Testis (tissue), 3 donors: ENCODE measurements around the gene RTN4RL1. TPM values are rescaled to one million over a fixed set of nuclear protein-coding genes. Genes with fewer than 3 reads are reported as not detected.

ENCODE experiments used
- DNase-seq: peaks from one replicate; pipeline ENCODE4 v3.0.0-alpha.2; 2019
- H3K27ac ChIP-seq, 2 donors: fragments of 200-600 bp; sonication (generic); one replicate each; pipeline ENCODE4 v1.5.1; 2019
- H3K27me3 ChIP-seq: fragments of 200-600 bp; sonication (generic); one replicate; pipeline ENCODE4 v1.5.1; 2019
- H3K36me3 ChIP-seq: fragments of 200-600 bp; sonication (generic); one replicate; pipeline ENCODE4 v1.5.1; 2017; ENCODE audit warnings: low read depth; ENCODE audit errors: missing control alignments
- H3K4me1 ChIP-seq: fragments of 200-600 bp; sonication (generic); one replicate; pipeline ENCODE4 v1.5.1; 2019
- H3K4me3 ChIP-seq, 2 donors: fragments of 200-600 bp; sonication (generic); one replicate each; pipeline ENCODE4 v1.5.1; 2017 to 2019
- H3K9me3 ChIP-seq: fragments of 200-600 bp; sonication (generic); one replicate; pipeline ENCODE4 v1.5.1; 2017
- CTCF ChIP-seq, 3 experiments: fragments of 450-650 bp in 2 of 3; fragments of 200-600 bp in 1 of 3; sonication (generic) in 1 of 3; IDR thresholded peaks; one replicate each; pipeline ENCODE4 v1.5.1; 2016 to 2019; ENCODE audit warnings: antibody characterized with exemption in 3 of 3, mild to moderate bottlenecking in 2 of 3, moderate library complexity in 1 of 3
- POLR2A ChIP-seq: fragments of 450-650 bp; IDR thresholded peaks from one replicate; pipeline ENCODE4 v1.6.1; 2017; ENCODE audit warnings: antibody characterized with exemption, mild to moderate bottlenecking, moderate library complexity
- WGBS, 2 donors: methylation state at CpG; one replicate each; pipeline ENCODE4 v1.1.5; 2018; 5-methylcytosine and 5-hydroxymethylcytosine counted together
- intact Hi-C: fragments of 100-400 bp; cut with DNase I; formaldehyde crosslinking; loops from one replicate; pipeline ENCODE4 v1.15.1; 2023; ENCODE audit warnings: low total_unique reads
- polyA plus RNA-seq: library from polyadenylated mRNA; stranded (reverse); fragments of 350-450 nt; fragmentation: Illumina TruSeq; extraction: RNeasy Lipid Tissue Mini Kit (QIAGEN cat#74804); gene quantifications from one replicate; pipeline ENCODE4 v1.2.3, GENCODE V29; 2014; ENCODE audit warnings: low read depth, low replicate concordance; ENCODE audit not compliant: insufficient read depth
- total RNA-seq, 2 donors: library from RNA; depleted of rRNA; stranded (reverse); fragments of >200 nt; gene quantifications; one replicate each; pipeline ENCODE4 v1.2.3, GENCODE V29; 2016

The RTN4RL1 gene
- total and polyA plus RNA-seq, 3 donors from 2014 or later, result 1.7 to 1.8 (median 1.8) TPM

GRCh38 chr17:1939981-1940809 is 84.9 kb downstream of the RTN4RL1 start:
- intact Hi-C loops, result no loop called here
- no peak for TF ChIP-seq POLR2A
- Histone ChIP-seq H3K4me3 (no peak overlapping the region), H3K4me1 (no peaks in the 10 kb centered on the region), H3K27me3 (no peaks in the 10 kb centered on the region), H3K9me3 (no peaks in the 10 kb centered on the region), H3K27ac (no peak overlapping the region), H3K36me3 (no peaks in the 10 kb centered on the region)
- DNase-seq, result no peak
- 71 to 76% methylated on average over 27 of the region's 27 CpGs for WGBS, 2 donors

GRCh38 chr17:1937461-1937860 is 87.7 kb downstream of the RTN4RL1 start:
- Histone ChIP-seq H3K9me3 (no peaks in the 10 kb centered on the region), H3K4me1 (no peaks in the 10 kb centered on the region), H3K27me3 (no peaks in the 10 kb centered on the region), H3K36me3 (no peaks in the 10 kb centered on the region), H3K4me3 (no peak overlapping the region), H3K27ac (no peak overlapping the region)
- 95 to 96% methylated on average over 18 to 25 of the region's 25 CpGs for WGBS, 2 donors
- TF ChIP-seq CTCF (IDR thresholded peaks at IDR 0.05) (no peak), POLR2A (no peak)
- DNase-seq, result no peak
- intact Hi-C loops, result no loop called here

GRCh38 chr17:1936766-1937165 is 88.4 kb downstream of the RTN4RL1 start:
- 81 to 97% methylated on average over 6 to 27 of the region's 28 CpGs for WGBS, 2 donors
- intact Hi-C loops, result no loop called here
- TF ChIP-seq POLR2A (no peak), CTCF (IDR thresholded peaks at IDR 0.05) (no peak)
- no peak for DNase-seq
- no peak overlapping the region for H3K27ac ChIP-seq
- H3K27me3 ChIP-seq, result no peaks in the 10 kb centered on the region
- H3K36me3 ChIP-seq, result no peaks in the 10 kb centered on the region
- H3K9me3 ChIP-seq, result no peaks in the 10 kb centered on the region
- no peaks in the 10 kb centered on the region for H3K4me1 ChIP-seq
- no peak overlapping the region for H3K4me3 ChIP-seq

GRCh38 chr17:1934901-1935300 is 90.2 kb downstream of the RTN4RL1 start:
- TF ChIP-seq POLR2A (no peak), CTCF (IDR thresholded peaks at IDR 0.05) (no peak)
- H3K4me3 ChIP-seq, result no peak overlapping the region
- intact Hi-C loops, result no loop called here
- H3K4me1 ChIP-seq, result no peaks in the 10 kb centered on the region
- WGBS, 2 donors, result 86 to 88% methylated on average over 16 to 17 of the region's 17 CpGs
- H3K9me3 ChIP-seq, result no peaks in the 10 kb centered on the region
- H3K27ac ChIP-seq, result no peak overlapping the region
- DNase-seq, result no peak
- no peaks in the 10 kb centered on the region for H3K27me3 ChIP-seq
- no peaks in the 10 kb centered on the region for H3K36me3 ChIP-seq

GRCh38 chr17:1933875-1934715 is 91.0 kb downstream of the RTN4RL1 start:
- Histone ChIP-seq H3K9me3 (no peaks in the 10 kb centered on the region), H3K36me3 (no peaks in the 10 kb centered on the region), H3K4me1 (no peaks in the 10 kb centered on the region), H3K27me3 (no peaks in the 10 kb centered on the region), H3K27ac (no peak overlapping the region), H3K4me3 (no peak overlapping the region)
- TF ChIP-seq POLR2A (no peak), CTCF (IDR thresholded peaks at IDR 0.05) (no peak)
- 91 to 93% methylated on average over 21 to 27 of the region's 27 CpGs for WGBS, 2 donors
- intact Hi-C loops, result no loop called here
- no peak for DNase-seq
